ENCODE results near the gene RAB11FIP4.

RAB11FIP4 gene

GRCh38 chr17:31570951-31571892 lies 179.7 kb downstream of the RAB11FIP4 start:
- no peak overlapping the region for H3K4me3 ChIP-seq (ENCODE audit: low read length, poor library complexity, severe bottlenecking)
- H3K9ac ChIP-seq (ENCODE audit: low read depth, low read length, poor library complexity, severe bottlenecking) = no peak overlapping the region
- TF ChIP-seq EZH2phosphoT487 (IDR thresholded peaks at IDR 0.05; ENCODE audit: borderline replicate concordance) = no peak
- no peak for TF ChIP-seq CTCF (conservative IDR thresholded peaks at IDR 0.05; ENCODE audit: low read length)
- no peaks in the 10 kb centered on the region for H4K20me1 ChIP-seq (ENCODE audit: insufficient read depth, low read length, poor library complexity, severe bottlenecking)
- H3K9me2 ChIP-seq (replicated peaks; ENCODE audit: low read depth, low read length) = no peaks in the 10 kb centered on the region
- H3K79me2 ChIP-seq (ENCODE audit: insufficient read depth, low read length) = peaks cover 13% of the 10 kb centered on the region; the same call in 1 of the 2 replicates
- no peak overlapping the region for H2AFZ ChIP-seq (ENCODE audit: low read length)
- H3K36me3 ChIP-seq (ENCODE audit: insufficient read depth, low read length) = no peaks in the 10 kb centered on the region
- no peak overlapping the region for H3K4me2 ChIP-seq (ENCODE audit: low read depth, low read length, poor library complexity, severe bottlenecking)
- H3K27me3 ChIP-seq (ENCODE audit: insufficient read depth, low read length, poor library complexity, severe bottlenecking) = no peaks in the 10 kb centered on the region
- no peaks in the 10 kb centered on the region for H3F3A ChIP-seq (ENCODE audit: low read depth)
- H3K9me3 ChIP-seq (ENCODE audit: insufficient read depth, low read depth, low read length) = no peaks in the 10 kb centered on the region
- H3K4me1 ChIP-seq (ENCODE audit: insufficient read depth, low read length, poor library complexity, severe bottlenecking) = peaks cover 27% of the 10 kb centered on the region

GRCh38 chr17:31572341-31572740 lies 180.9 kb downstream of the RAB11FIP4 start:
- no peaks in the 10 kb centered on the region for H3F3A ChIP-seq (ENCODE audit: low read depth)
- no peaks in the 10 kb centered on the region for H3K9me3 ChIP-seq (ENCODE audit: insufficient read depth, low read depth, low read length)
- TF ChIP-seq CTCF (conservative IDR thresholded peaks at IDR 0.05; ENCODE audit: low read length) (no peak), EZH2phosphoT487 (IDR thresholded peaks at IDR 0.05; ENCODE audit: borderline replicate concordance) (no peak)
- no peak overlapping the region for H3K9ac ChIP-seq (ENCODE audit: low read depth, low read length, poor library complexity, severe bottlenecking)
- no peak overlapping the region for H3K4me3 ChIP-seq (ENCODE audit: low read length, poor library complexity, severe bottlenecking)
- H3K9me2 ChIP-seq (replicated peaks; ENCODE audit: low read depth, low read length) = no peaks in the 10 kb centered on the region
- no peak overlapping the region for H3K4me2 ChIP-seq (ENCODE audit: low read depth, low read length, poor library complexity, severe bottlenecking)
- H3K36me3 ChIP-seq (ENCODE audit: insufficient read depth, low read length) = no peaks in the 10 kb centered on the region
- H2AFZ ChIP-seq (ENCODE audit: low read length) = no peak overlapping the region
- peaks cover 22% of the 10 kb centered on the region for H3K4me1 ChIP-seq (ENCODE audit: insufficient read depth, low read length, poor library complexity, severe bottlenecking)
- no peaks in the 10 kb centered on the region for H3K27me3 ChIP-seq (ENCODE audit: insufficient read depth, low read length, poor library complexity, severe bottlenecking)
- peaks cover 5% of the 10 kb centered on the region; the same call in 1 of the 2 replicates for H3K79me2 ChIP-seq (ENCODE audit: insufficient read depth, low read length)
- H4K20me1 ChIP-seq (ENCODE audit: insufficient read depth, low read length, poor library complexity, severe bottlenecking) = no peaks in the 10 kb centered on the region

- Histone ChIP-seq H3F3A (ENCODE audit: low read depth) (no peaks in the 10 kb centered on the region), H3K9ac (ENCODE audit: low read depth, low read length, poor library complexity, severe bottlenecking) (no peak overlapping the region), H4K20me1 (ENCODE audit: insufficient read depth, low read length, poor library complexity, severe bottlenecking) (no peaks in the 10 kb centered on the region), H3K27me3 (ENCODE audit: insufficient read depth, low read length, poor library complexity, severe bottlenecking) (no peaks in the 10 kb centered on the region), H3K79me2 (ENCODE audit: insufficient read depth, low read length) (peaks cover 5% of the 10 kb centered on the region; the same call in 1 of the 2 replicates), H2AFZ (ENCODE audit: low read length) (no peak overlapping the region), H3K36me3 (ENCODE audit: insufficient read depth, low read length) (no peaks in the 10 kb centered on the region), H3K4me1 (ENCODE audit: insufficient read depth, low read length, poor library complexity, severe bottlenecking) (peaks cover 15% of the 10 kb centered on the region), H3K4me2 (ENCODE audit: low read depth, low read length, poor library complexity, severe bottlenecking) (no peak overlapping the region), H3K9me2 (replicated peaks; ENCODE audit: low read depth, low read length) (no peaks in the 10 kb centered on the region), H3K9me3 (ENCODE audit: insufficient read depth, low read depth, low read length) (no peaks in the 10 kb centered on the region), H3K4me3 (ENCODE audit: low read length, poor library complexity, severe bottlenecking) (no peak overlapping the region)
- no peak for TF ChIP-seq EZH2phosphoT487 (IDR thresholded peaks at IDR 0.05; ENCODE audit: borderline replicate concordance)
- no peak for TF ChIP-seq CTCF (conservative IDR thresholded peaks at IDR 0.05; ENCODE audit: low read length)
These were observed 181.6 kb downstream of the RAB11FIP4 start for GRCh38 chr17:31573047-31573446.
